ENCODE measurements around the gene MLLT1.

DNA sequence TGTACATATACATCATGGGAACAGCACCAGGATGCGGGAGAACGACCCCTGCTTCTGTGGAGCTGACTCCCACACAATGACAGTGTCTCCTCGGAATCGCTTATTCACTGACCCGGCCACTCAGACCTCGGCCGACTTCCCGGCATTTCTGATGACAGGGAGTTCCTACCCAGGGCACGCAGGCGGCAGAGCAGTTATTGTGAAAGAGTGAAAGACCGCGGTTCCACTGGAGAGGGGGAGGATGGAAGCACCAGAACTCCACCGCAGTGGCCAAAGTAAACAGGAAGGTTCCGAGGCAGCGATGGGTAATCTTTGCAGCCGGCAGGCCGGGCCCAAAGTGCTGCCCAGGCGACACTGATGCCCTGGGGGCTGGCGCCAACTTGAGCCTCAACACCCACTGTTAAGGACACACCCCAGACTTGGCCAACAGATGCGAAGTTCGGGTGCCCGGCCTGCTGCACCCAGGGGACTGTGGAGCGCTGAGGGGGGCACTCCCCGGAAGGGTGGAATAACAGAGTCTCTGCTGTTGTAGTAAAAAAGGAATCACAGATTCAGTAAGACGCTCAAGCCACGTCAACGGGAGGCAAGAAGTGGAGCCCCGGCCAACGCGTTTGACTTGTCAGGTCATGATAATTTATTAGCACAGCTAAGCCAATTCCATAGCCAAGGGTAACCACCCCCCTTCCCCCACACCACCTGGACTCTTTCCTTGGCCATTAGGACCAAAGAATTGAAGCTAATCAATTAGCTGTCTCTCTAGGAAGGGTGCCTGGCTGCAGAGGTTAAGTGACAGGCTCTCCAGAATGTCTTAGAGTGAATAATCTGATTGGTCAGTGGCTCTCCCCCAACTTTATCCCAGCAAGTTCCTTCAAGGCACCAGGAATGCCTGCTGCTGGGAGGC is 5.8 kb downstream of the MLLT1 start:
- TF ChIP-seq, protein P1, sequence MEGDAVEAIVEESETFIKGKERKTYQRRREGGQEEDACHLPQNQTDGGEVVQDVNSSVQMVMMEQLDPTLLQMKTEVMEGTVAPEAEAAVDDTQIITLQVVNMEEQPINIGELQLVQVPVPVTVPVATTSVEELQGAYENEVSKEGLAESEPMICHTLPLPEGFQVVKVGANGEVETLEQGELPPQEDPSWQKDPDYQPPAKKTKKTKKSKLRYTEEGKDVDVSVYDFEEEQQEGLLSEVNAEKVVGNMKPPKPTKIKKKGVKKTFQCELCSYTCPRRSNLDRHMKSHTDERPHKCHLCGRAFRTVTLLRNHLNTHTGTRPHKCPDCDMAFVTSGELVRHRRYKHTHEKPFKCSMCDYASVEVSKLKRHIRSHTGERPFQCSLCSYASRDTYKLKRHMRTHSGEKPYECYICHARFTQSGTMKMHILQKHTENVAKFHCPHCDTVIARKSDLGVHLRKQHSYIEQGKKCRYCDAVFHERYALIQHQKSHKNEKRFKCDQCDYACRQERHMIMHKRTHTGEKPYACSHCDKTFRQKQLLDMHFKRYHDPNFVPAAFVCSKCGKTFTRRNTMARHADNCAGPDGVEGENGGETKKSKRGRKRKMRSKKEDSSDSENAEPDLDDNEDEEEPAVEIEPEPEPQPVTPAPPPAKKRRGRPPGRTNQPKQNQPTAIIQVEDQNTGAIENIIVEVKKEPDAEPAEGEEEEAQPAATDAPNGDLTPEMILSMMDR (IDR thresholded peaks at IDR 0.05), result no peak
- TF ChIP-seq POLR2AphosphoS5 (IDR thresholded peaks at IDR 0.05) (peak in 3 of 4 donors; percentile 62 to 83 (median 78)), POLR2A (IDR thresholded peaks at IDR 0.05) (no peak), EP300 (IDR thresholded peaks at IDR 0.05) (peak in 2 of 4 donors; percentile 21 to 65)
